ENCODE results near the gene UQCR10.

UQCR10 gene

GRCh38 chr22:29799217-29799680, 32.1 kb downstream of the UQCR10 start:
- no peak for DNase-seq

GRCh38 chr22:29801153-29801552, 34.0 kb downstream of the UQCR10 start:
- no peak for DNase-seq

- DNase-seq, result no peak
Observed at GRCh38 chr22:29801796-29802195, 34.6 kb downstream of the UQCR10 start.

GRCh38 chr22:29803190-29803589, 36.0 kb downstream of the UQCR10 start:
- DNase-seq, result no peak

GRCh38 chr22:29804985-29805384, 37.8 kb downstream of the UQCR10 start:
- DNase-seq, result no peak

GRCh38 chr22:29806196-29806595, 39.0 kb downstream of the UQCR10 start:
- no peak for DNase-seq

- DNase-seq, result no peak
Observed at GRCh38 chr22:29810216-29810615, 43.0 kb downstream of the UQCR10 start.

- no peak for DNase-seq
Observed at GRCh38 chr22:29811377-29811776, 44.2 kb downstream of the UQCR10 start.

GRCh38 chr22:29813126-29813525, 46.0 kb downstream of the UQCR10 start:
- DNase-seq, result no peak

GRCh38 chr22:29813563-29813962, 46.4 kb downstream of the UQCR10 start:
- no peak for DNase-seq

GRCh38 chr22:29814003-29814402, 46.8 kb downstream of the UQCR10 start:
- DNase-seq, result no peak

GRCh38 chr22:29815580-29815979, 48.4 kb downstream of the UQCR10 start:
- DNase-seq, result no peak

GRCh38 chr22:29816128-29816527, 49.0 kb downstream of the UQCR10 start:
- no peak for DNase-seq

GRCh38 chr22:29816539-29816938, 49.4 kb downstream of the UQCR10 start:
- no peak for DNase-seq

- DNase-seq, result no peak
Observed at GRCh38 chr22:29816980-29817379, 49.8 kb downstream of the UQCR10 start.

GRCh38 chr22:29817724-29818123, 50.6 kb downstream of the UQCR10 start:
- no peak for DNase-seq

GRCh38 chr22:29819501-29819900, 52.3 kb downstream of the UQCR10 start:
- DNase-seq, result no peak

Measured in stimulated activated CD4-positive, alpha-beta T cell treated with anti-CD3 and anti-CD28 coated beads, Interleukin-4, amount 100 ng/mL, for 1 hour (primary cell).